ENCODE measurements around the gene MTRFR.

DNA sequence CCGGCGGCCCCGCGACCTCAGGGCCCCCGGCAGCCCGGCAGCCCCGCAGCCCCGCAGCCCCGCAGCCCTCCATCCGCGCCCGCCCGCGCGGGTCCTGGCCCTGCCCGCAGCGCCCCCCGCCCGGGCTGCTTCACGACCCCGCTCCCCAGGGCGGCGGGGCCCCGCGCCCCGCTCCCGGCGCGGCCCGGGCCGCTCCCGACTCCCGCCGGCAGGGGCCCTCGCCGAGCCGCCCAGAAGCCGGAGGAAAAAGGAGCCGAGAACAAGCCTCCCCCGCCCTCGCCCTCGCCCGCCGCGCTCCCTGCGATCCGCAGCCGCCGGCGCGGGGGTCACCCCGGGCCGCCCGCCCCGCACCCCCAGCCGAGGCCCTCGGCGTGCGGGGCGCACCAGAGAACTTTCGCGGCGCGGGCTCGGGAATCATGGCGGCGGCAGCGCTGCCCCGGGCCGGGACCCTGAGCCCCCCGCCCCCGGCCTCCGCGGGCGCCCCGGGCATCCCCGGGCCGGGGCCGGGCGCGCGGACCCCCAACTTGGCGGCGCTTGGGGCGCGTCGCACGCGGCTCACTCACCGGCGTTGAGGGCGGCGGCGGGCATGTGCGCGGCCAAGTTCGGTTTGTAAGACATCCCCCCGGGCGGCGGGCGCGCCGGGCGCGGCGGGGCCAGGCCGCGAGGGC is 37.9 kb downstream of the MTRFR start:
- TF ChIP-seq, protein P1, sequence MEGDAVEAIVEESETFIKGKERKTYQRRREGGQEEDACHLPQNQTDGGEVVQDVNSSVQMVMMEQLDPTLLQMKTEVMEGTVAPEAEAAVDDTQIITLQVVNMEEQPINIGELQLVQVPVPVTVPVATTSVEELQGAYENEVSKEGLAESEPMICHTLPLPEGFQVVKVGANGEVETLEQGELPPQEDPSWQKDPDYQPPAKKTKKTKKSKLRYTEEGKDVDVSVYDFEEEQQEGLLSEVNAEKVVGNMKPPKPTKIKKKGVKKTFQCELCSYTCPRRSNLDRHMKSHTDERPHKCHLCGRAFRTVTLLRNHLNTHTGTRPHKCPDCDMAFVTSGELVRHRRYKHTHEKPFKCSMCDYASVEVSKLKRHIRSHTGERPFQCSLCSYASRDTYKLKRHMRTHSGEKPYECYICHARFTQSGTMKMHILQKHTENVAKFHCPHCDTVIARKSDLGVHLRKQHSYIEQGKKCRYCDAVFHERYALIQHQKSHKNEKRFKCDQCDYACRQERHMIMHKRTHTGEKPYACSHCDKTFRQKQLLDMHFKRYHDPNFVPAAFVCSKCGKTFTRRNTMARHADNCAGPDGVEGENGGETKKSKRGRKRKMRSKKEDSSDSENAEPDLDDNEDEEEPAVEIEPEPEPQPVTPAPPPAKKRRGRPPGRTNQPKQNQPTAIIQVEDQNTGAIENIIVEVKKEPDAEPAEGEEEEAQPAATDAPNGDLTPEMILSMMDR (conservative IDR thresholded peaks at IDR 0.05) = peak; percentile 87
- TF ChIP-seq ZFX (IDR thresholded peaks at IDR 0.05) = peak; percentile 52
